HG03175 (cell line): ENCODE results near the gene RBM19.
"Not testable (repeated sequence)": the region's sequence is repeated elsewhere in the genome, so short reads cannot be mapped to it uniquely, and the experiment has no call there.

Experiments
- ATAC-seq: cut with Tn5 transposase; IDR thresholded peaks from one replicate; pipeline ENCODE4 v1.9.1; 2021; ENCODE audit warnings: mild to moderate bottlenecking, moderate library complexity; ENCODE audit not compliant: unreplicated experiment

The RBM19 gene

GRCh38 chr12:113965951-113966797 lies at the start of gene RBM19:
RBM19 (minus strand) TSS chr12:113966325; CDS start chr12:113966227, 98 bp downstream.
- peak; percentile 98 for ATAC-seq

- ATAC-seq, result no peak
These were observed 49.7 kb upstream of the RBM19 start for GRCh38 chr12:114015851-114016250.

- ATAC-seq, result no peak
These were observed 47.6 kb upstream of the RBM19 start for GRCh38 chr12:114013575-114014345.

- ATAC-seq, result no peak
These were observed 46.8 kb upstream of the RBM19 start for GRCh38 chr12:114012744-114013431.

GRCh38 chr12:114011711-114012110 lies 45.6 kb upstream of the RBM19 start:
- no peak for ATAC-seq

GRCh38 chr12:114006482-114007425 lies 40.6 kb upstream of the RBM19 start:
- no peak for ATAC-seq

GRCh38 chr12:114004402-114004801 lies 38.3 kb upstream of the RBM19 start:
- ATAC-seq, result no peak

- ATAC-seq, result no peak
These were observed 37.2 kb upstream of the RBM19 start for GRCh38 chr12:114003286-114003685.

GRCh38 chr12:114001511-114002340 lies 35.6 kb upstream of the RBM19 start:
- ATAC-seq, result no peak

GRCh38 chr12:114000861-114001260 lies 34.7 kb upstream of the RBM19 start:
- no peak for ATAC-seq

- not testable (repeated sequence) for ATAC-seq
These were observed 34.1 kb upstream of the RBM19 start for GRCh38 chr12:114000261-114000660.

- no peak for ATAC-seq
These were observed 31.2 kb upstream of the RBM19 start for GRCh38 chr12:113997365-113997764.

GRCh38 chr12:113996026-113996425 lies 29.9 kb upstream of the RBM19 start:
- no peak for ATAC-seq

- no peak for ATAC-seq
These were observed 27.9 kb upstream of the RBM19 start for GRCh38 chr12:113994051-113994450.

- not testable (repeated sequence) for ATAC-seq
These were observed 26.6 kb upstream of the RBM19 start for GRCh38 chr12:113992751-113993150.

GRCh38 chr12:113991224-113992044 lies 25.3 kb upstream of the RBM19 start:
- no peak for ATAC-seq

- ATAC-seq, result no peak
These were observed 24.4 kb upstream of the RBM19 start for GRCh38 chr12:113990250-113991223.
